Osteocyte (in vitro differentiated cells): Measurements from ENCODE around the gene RFT1. TPM values are rescaled to one million over a fixed set of nuclear protein-coding genes. Genes with fewer than 3 reads are reported as not detected.

Experiments used
- DNase-seq: peaks from one replicate; pipeline ENCODE4 v3.0.0; 2021; ENCODE audit warnings: mixed read lengths; ENCODE audit not compliant: unreplicated experiment; ENCODE audit errors: extremely low spot score
- H3K27ac Mint-ChIP-seq: one replicate; pipeline ENCODE4 v1.8.0; 2021; ENCODE audit warnings: mild to moderate bottlenecking, mixed read lengths; ENCODE audit not compliant: unreplicated experiment
- H3K27me3 Mint-ChIP-seq: one replicate; pipeline ENCODE4 v1.8.0; 2021; ENCODE audit warnings: mixed read lengths; ENCODE audit not compliant: unreplicated experiment
- H3K36me3 Mint-ChIP-seq: one replicate; pipeline ENCODE4 v1.8.0; 2021; ENCODE audit warnings: mixed read lengths; ENCODE audit not compliant: unreplicated experiment
- H3K4me1 Mint-ChIP-seq: one replicate; pipeline ENCODE4 v1.8.0; 2021; ENCODE audit warnings: mixed read lengths; ENCODE audit not compliant: unreplicated experiment
- H3K4me3 Mint-ChIP-seq: one replicate; pipeline ENCODE4 v1.8.0; 2021; ENCODE audit warnings: mild to moderate bottlenecking, moderate library complexity, mixed read lengths; ENCODE audit not compliant: unreplicated experiment
- H3K9me3 Mint-ChIP-seq: one replicate; pipeline ENCODE4 v1.8.0; 2021; ENCODE audit warnings: mixed read lengths; ENCODE audit not compliant: unreplicated experiment
- total RNA-seq: library from RNA; stranded (reverse); gene quantifications from 2 replicates; pipeline ENCODE4 v1.2.1, GENCODE V29; 2021
- TF ChIP-seq, protein P1 (sequence below): fragments of 200-600 bp; sonication (generic); IDR thresholded peaks from 2 replicates; pipeline ENCODE4 v1.5.0; 2021; ENCODE audit warnings: antibody characterized with exemption, mild to moderate bottlenecking, moderate library complexity

The RFT1 gene
- total RNA-seq, 1 donor from 2014 or later: 21.4 TPM

DNA sequence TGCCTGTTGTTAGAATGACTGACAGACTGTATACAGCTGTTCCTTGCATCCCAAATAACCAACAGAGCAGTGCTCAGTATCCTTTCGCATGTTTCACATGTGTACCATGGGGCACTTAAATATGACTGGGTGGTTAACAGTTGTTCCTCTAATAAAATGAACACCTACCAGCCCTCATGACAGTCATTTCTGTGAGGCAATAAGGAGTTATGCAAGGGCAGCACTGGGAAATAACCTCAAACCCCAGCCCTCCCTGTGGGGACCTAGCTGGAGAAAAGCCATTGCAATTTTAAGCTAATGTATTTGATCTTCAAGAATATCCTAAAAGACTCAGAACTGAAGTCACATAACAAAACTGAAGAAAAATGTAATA lies 7.3 kb downstream of the RFT1 start:
- Mint-ChIP-seq H3K36me3 (peaks cover 37% of the 10 kb centered on the region), H3K27me3 (no peaks in the 10 kb centered on the region), H3K4me3 (no peak overlapping the region), H3K4me1 (no peaks in the 10 kb centered on the region), H3K27ac (no peak overlapping the region), H3K9me3 (no peaks in the 10 kb centered on the region)
- TF ChIP-seq, protein P1, sequence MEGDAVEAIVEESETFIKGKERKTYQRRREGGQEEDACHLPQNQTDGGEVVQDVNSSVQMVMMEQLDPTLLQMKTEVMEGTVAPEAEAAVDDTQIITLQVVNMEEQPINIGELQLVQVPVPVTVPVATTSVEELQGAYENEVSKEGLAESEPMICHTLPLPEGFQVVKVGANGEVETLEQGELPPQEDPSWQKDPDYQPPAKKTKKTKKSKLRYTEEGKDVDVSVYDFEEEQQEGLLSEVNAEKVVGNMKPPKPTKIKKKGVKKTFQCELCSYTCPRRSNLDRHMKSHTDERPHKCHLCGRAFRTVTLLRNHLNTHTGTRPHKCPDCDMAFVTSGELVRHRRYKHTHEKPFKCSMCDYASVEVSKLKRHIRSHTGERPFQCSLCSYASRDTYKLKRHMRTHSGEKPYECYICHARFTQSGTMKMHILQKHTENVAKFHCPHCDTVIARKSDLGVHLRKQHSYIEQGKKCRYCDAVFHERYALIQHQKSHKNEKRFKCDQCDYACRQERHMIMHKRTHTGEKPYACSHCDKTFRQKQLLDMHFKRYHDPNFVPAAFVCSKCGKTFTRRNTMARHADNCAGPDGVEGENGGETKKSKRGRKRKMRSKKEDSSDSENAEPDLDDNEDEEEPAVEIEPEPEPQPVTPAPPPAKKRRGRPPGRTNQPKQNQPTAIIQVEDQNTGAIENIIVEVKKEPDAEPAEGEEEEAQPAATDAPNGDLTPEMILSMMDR: no peak
- no peak for DNase-seq

DNA sequence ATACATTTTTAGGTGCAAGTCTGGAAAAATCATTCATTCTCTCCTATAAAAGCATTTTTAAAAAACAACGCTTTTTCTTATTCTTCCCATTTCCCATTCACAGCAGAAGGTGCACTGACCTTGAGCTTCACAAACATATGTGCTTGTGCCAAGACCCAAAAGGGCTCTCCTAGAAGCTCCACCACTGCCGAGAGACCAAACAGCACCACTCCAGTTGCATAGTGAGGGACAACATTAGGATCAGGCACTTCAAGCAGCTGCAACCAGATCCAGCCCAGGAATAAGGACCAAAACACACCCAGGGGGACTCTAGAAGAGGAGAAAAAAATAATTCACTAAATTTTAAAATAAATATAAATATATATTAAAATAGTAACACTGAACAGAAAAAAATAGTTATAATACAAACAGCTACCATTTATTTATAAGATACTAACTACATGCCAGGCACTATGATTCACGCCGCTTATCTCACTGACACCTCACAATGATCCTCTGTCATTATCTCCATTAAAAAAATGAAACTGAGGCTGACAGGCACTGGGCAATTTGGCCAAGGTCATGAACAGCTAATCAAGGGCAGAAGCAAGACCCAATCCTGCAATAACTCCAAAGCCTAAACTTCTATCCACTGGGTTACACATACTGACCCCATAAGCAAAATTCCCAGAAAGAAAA lies 7.8 kb downstream of the RFT1 start:
- Mint-ChIP-seq H3K27ac (no peak overlapping the region), H3K9me3 (no peaks in the 10 kb centered on the region), H3K4me1 (no peaks in the 10 kb centered on the region), H3K4me3 (no peak overlapping the region), H3K27me3 (no peaks in the 10 kb centered on the region), H3K36me3 (peaks cover 39% of the 10 kb centered on the region)
- TF ChIP-seq, protein P1: no peak
- DNase-seq: no peak

DNA sequence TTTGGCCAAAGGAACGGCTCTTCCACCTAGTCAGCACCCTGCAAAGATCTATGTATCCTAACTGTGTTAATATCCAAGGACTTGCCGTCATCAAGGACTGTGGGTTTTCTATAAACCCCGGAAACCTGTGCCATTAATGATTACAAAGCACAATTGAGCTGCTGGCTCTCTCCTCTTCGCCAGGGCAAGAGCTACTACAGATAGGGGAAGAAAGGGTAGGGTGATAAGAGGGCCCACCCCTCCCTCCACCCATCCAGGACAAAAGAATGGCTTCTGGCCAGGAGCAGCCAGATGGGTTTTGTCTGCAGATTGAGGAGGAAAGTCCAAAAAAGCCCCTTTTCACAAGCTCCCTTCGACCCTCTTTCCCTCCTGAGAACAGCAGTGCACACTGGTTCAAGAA lies 9.9 kb downstream of the RFT1 start:
- no peak overlapping the region for H3K4me3 Mint-ChIP-seq
- no peaks in the 10 kb centered on the region for H3K9me3 Mint-ChIP-seq
- peaks cover 42% of the 10 kb centered on the region for H3K36me3 Mint-ChIP-seq
- no peak for DNase-seq
- TF ChIP-seq, protein P1: no peak
- H3K4me1 Mint-ChIP-seq: no peaks in the 10 kb centered on the region
- H3K27me3 Mint-ChIP-seq: no peaks in the 10 kb centered on the region
- H3K27ac Mint-ChIP-seq: no peak overlapping the region

DNA sequence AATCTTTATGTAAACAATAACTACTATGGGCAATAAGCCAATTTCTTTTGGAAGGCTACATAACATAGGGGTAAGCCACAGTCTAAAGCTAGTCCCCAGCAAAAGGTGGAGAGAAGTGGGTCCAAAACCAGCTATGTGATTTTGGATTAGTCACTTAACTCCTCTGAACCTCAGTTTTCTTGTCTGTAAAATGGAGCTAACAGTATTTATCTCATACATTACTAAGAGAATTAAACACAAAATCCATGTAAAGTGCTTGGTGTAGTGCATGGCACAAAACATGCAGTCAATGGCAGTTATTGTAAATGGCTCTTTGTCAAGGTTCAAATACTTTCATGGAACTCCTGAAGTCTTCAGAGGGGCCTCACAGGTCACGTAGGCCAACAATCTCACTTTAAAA lies 13.3 kb downstream of the RFT1 start:
- Mint-ChIP-seq H3K27me3 (no peaks in the 10 kb centered on the region), H3K9me3 (no peaks in the 10 kb centered on the region), H3K27ac (no peak overlapping the region), H3K4me3 (no peak overlapping the region), H3K36me3 (peaks cover 23% of the 10 kb centered on the region), H3K4me1 (no peaks in the 10 kb centered on the region)
- TF ChIP-seq, protein P1: no peak
- no peak for DNase-seq

DNA sequence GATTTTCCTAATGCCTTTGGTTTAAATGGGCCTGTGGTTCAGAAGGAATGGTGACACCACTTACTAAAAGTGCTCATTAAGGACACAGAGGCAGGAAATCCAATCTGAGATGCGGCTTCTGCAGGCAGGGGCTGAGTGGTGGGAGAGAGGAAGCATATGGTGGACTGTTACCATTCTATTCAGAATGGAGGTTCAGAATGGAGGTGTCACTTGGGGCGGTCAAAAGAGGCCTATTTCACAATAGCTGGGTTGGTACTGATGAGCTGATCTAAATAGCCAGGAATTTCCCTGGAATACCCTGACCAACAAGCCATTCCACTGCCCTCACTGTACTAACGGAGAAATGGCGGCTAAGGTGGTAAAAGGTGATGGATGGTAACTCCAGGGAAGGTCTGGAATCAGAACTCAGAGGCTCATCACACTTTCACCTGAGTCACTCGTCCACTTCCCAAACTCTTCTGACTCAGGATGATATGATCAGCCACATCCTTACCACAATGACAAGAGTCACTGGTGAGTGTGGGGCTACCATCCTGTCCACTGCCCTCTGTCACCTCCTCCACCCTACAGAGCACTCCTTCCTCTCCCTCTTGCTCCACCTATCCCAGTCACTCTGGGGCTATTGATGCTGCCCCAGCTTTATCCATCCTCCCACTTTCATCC lies 15.7 kb downstream of the RFT1 start:
- TF ChIP-seq, protein P1: no peak
- no peak for DNase-seq
- no peak overlapping the region for H3K4me3 Mint-ChIP-seq
- H3K4me1 Mint-ChIP-seq: no peaks in the 10 kb centered on the region
- H3K36me3 Mint-ChIP-seq: peaks cover 18% of the 10 kb centered on the region
- H3K27ac Mint-ChIP-seq: no peak overlapping the region
- no peaks in the 10 kb centered on the region for H3K27me3 Mint-ChIP-seq
- no peaks in the 10 kb centered on the region for H3K9me3 Mint-ChIP-seq
